HepG2 (cell line): ENCODE measurements around the gene AAR2. TPM values are rescaled to one million over a fixed set of nuclear protein-coding genes. Genes with fewer than 3 reads are reported as not detected.

ENCODE experiments used
- CBX1 ChIP-seq: IDR thresholded peaks from one replicate; pipeline ENCODE4 v1.6.1; 2016; ENCODE audit warnings: antibody characterized with exemption, low read depth
- DMAP1 ChIP-seq: IDR thresholded peaks from 2 replicates; pipeline ENCODE4 v1.6.1; 2016
- ERF ChIP-seq: IDR thresholded peaks from 2 replicates; pipeline ENCODE4 v1.6.1; 2018; ENCODE audit warnings: missing biosample characterization, missing genetic modification reagents
- FOXA3 ChIP-seq: IDR thresholded peaks from 2 replicates; pipeline ENCODE4 v1.6.1; 2016; ENCODE audit warnings: missing genetic modification reagents, missing compliant biosample characterization
- KLF16 ChIP-seq, 2 experiments: sonication (generic) in 1 of 2; formaldehyde crosslinking in 1 of 2; IDR thresholded peaks; 2 replicates each; pipeline versions ENCODE4 v1.6.1 to v1.8.0; 2016 to 2023; ENCODE audit warnings: missing genetic modification reagents in 2 of 2, missing compliant biosample characterization in 1 of 2
- MED1 ChIP-seq: sonication (generic); formaldehyde crosslinking; IDR thresholded peaks from 2 replicates; pipeline ENCODE4 v1.4.0; 2020; ENCODE audit warnings: missing genetic modification reagents
- PHF21A ChIP-seq: sonication (generic); formaldehyde crosslinking; IDR thresholded peaks from 2 replicates; pipeline ENCODE4 v1.5.0; 2020; ENCODE audit warnings: mild to moderate bottlenecking, missing genetic modification reagents
- THYN1 ChIP-seq: sonication (generic); formaldehyde crosslinking; IDR thresholded peaks from 2 replicates; pipeline ENCODE4 v1.8.1; 2023; ENCODE audit warnings: low read depth, mild to moderate bottlenecking, moderate library complexity, missing genetic modification reagents, borderline replicate concordance
- U2AF2 ChIP-seq: fragments of 200-400 bp; formaldehyde crosslinking; IDR thresholded peaks from 2 replicates; pipeline ENCODE4 v1.6.1; 2017; ENCODE audit warnings: low read depth, mild to moderate bottlenecking, low read length
- ZNF570 ChIP-seq: sonication (generic); formaldehyde crosslinking; IDR thresholded peaks from 2 replicates; pipeline ENCODE4 v1.4.0; 2020; ENCODE audit warnings: mild to moderate bottlenecking, missing genetic modification reagents, borderline replicate concordance
- ZNF615 ChIP-seq: sonication (generic); formaldehyde crosslinking; IDR thresholded peaks from 2 replicates; pipeline ENCODE4 v1.5.0; 2020; ENCODE audit warnings: mild to moderate bottlenecking, missing genetic modification reagents, borderline replicate concordance
- ZNF724P ChIP-seq: sonication (generic); formaldehyde crosslinking; IDR thresholded peaks from 2 replicates; pipeline ENCODE4 v1.8.0; 2022; ENCODE audit warnings: missing genetic modification reagents, borderline replicate concordance
- ZNF746 ChIP-seq: sonication (generic); formaldehyde crosslinking; IDR thresholded peaks from 2 replicates; pipeline ENCODE4 v1.8.0; 2022; ENCODE audit warnings: mild to moderate bottlenecking, missing genetic modification reagents
- polyA plus RNA-seq, 8 experiments: library from polyadenylated mRNA; depleted of rRNA in 3 of 8; stranded (reverse) in 7 of 8; unstranded in 1 of 8; fragments of >200 nt; fragmentation: Illumina TruSeq in 4 of 8; extraction: Trizol in 4 of 8; gene quantifications; 2 replicates each; pipeline versions ENCODE4 v1.2.1 to v1.2.3, GENCODE V29; 2011 to 2016; ENCODE audit warnings: low read depth in 4 of 8, missing spikeins in 1 of 8, mixed read lengths in 1 of 8; ENCODE audit not compliant: insufficient read depth in 1 of 8
- total RNA-seq, 5 experiments: library from RNA; depleted of rRNA; stranded (reverse); fragments of >200 nt; fragmentation: Illumina TruSeq; extraction: Trizol; gene quantifications; 2 replicates each; pipeline ENCODE4 v1.2.3, GENCODE V29; 2016; ENCODE audit warnings: low read depth in 1 of 5
- TF ChIP-seq, protein P1 (sequence below): sonication (generic); formaldehyde crosslinking; IDR thresholded peaks from 2 replicates; pipeline ENCODE4 v1.4.0; 2020; ENCODE audit warnings: missing genetic modification reagents, mild to moderate bottlenecking, borderline replicate concordance
- TF ChIP-seq, protein P2 (sequence below): sonication (generic); formaldehyde crosslinking; IDR thresholded peaks from 2 replicates; pipeline ENCODE4 v1.8.0; 2022; ENCODE audit warnings: missing genetic modification reagents, low read depth, mild to moderate bottlenecking, borderline replicate concordance
- TF ChIP-seq, protein P3 (sequence below): sonication (generic); formaldehyde crosslinking; IDR thresholded peaks from 2 replicates; pipeline ENCODE4 v1.4.0; 2020; ENCODE audit warnings: missing genetic modification reagents
- TF ChIP-seq, protein P4 (sequence below): sonication (generic); formaldehyde crosslinking; IDR thresholded peaks from 2 replicates; pipeline ENCODE4 v1.4.0; 2020; ENCODE audit warnings: mild to moderate bottlenecking, low read depth, missing genetic modification reagents
- TF ChIP-seq, protein P5 (sequence below): sonication (generic); formaldehyde crosslinking; IDR thresholded peaks from 2 replicates; pipeline ENCODE4 v1.8.0; 2022; ENCODE audit warnings: missing genetic modification reagents, mild to moderate bottlenecking, moderate library complexity, borderline replicate concordance

The AAR2 gene
- total and polyA plus RNA-seq, 2 of the 13 experiments (the other 11 are each of a cell fraction or from before 2014, with no cell fraction given): 45.2 to 46.2 TPM

DNA sequence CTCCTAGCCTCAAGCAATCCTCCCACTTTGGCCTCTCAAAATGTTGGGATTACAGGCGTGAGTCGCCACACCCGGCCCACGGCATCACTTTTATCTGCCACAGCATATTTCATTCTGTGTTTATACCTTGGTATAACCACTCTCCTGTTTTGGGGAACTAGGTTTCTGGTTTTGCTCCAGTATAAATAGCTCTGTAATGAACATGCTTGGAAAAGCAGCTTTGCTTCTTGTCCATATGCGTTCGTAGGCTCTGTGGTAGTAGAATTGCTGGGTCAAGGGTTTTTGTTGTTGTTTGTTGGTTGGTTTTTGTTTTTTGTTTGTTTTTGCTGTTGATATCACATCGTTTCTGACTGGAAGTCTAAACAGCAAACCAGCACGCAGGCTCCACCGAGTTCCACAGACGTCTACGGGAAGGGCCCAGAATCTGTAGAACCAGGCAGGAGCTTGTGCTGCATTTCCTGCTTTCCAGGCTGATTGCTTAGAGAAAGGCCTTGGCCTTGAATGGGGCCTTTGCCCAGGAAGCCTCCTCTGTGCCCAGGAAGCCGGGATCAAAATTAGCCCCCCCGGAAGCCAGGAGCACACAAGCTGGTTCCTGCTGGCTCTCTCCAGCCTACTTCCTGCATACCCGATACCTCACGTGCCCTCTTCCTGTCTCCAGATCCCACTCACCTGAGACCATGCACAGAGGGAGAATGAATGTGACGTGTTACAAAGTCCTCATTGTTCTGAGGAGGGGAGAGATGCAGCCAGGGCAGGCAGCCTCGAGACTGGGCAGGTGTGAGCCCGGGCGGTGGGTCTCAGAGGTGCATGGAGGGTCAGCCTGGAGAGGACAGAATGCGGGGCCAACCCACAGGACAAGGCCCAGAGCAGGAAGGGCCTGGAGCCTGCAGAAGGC is 34.7 kb downstream of the AAR2 start (continued):
- TF ChIP-seq, protein P1, sequence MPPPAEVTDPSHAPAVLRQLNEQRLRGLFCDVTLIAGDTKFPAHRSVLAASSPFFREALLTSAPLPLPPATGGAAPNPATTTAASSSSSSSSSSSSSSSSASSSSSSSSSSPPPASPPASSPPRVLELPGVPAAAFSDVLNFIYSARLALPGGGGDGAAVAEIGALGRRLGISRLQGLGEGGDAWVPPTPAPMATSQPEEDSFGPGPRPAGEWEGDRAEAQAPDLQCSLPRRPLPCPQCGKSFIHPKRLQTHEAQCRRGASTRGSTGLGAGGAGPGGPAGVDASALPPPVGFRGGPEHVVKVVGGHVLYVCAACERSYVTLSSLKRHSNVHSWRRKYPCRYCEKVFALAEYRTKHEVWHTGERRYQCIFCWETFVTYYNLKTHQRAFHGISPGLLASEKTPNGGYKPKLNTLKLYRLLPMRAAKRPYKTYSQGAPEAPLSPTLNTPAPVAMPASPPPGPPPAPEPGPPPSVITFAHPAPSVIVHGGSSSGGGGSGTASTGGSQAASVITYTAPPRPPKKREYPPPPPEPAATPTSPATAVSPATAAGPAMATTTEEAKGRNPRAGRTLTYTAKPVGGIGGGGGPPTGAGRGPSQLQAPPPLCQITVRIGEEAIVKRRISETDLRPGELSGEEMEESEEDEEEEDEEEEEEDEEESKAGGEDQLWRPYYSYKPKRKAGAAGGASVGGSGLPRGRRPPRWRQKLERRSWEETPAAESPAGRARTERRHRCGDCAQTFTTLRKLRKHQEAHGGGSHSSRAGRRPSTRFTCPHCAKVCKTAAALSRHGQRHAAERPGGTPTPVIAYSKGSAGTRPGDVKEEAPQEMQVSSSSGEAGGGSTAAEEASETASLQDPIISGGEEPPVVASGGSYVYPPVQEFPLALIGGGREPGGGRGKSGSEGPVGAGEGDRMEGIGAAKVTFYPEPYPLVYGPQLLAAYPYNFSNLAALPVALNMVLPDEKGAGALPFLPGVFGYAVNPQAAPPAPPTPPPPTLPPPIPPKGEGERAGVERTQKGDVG (CRISPR knock-in tag): 0 out of 2 replicates have a peak, but pooled peaks have one; percentile 58
- TF ChIP-seq, protein P2, sequence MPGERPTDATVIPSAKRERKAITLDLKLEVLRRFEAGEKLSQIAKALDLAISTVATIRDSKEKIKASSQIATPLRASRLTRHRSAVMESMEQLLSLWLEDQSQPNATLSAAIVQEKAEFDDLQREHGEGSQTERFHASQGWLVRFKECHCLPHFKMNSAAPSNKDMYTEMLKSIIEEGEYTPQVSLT (CRISPR knock-in tag): no peak
- TF ChIP-seq PHF21A (peak; percentile 51; the same call in 1 of the 2 replicates), FOXA3 (peak; percentile 29; the same call in 1 of the 2 replicates), CBX1 (peak; percentile 59), ZNF724P (CRISPR knock-in tag) (no peak), THYN1 (0 out of 2 replicates have a peak, but pooled peaks have one; percentile 25), ZNF746 (CRISPR knock-in tag) (peak; percentile 41; the same call in 1 of the 2 replicates), ZNF615 (CRISPR knock-in tag) (no peak), MED1 (0 out of 2 replicates have a peak, but pooled peaks have one; percentile 14), ZNF570 (CRISPR knock-in tag) (no peak), U2AF2 (peak; percentile 19; the same call in 1 of the 2 replicates), KLF16 (CRISPR knock-in tag; IDR thresholded peaks at IDR 0.05) (no peak; a peak in 2 of 4 replicates), ERF (CRISPR knock-in tag) (peak; percentile 58), DMAP1 (CRISPR knock-in tag) (peak; percentile 72)
- TF ChIP-seq, protein P3, sequence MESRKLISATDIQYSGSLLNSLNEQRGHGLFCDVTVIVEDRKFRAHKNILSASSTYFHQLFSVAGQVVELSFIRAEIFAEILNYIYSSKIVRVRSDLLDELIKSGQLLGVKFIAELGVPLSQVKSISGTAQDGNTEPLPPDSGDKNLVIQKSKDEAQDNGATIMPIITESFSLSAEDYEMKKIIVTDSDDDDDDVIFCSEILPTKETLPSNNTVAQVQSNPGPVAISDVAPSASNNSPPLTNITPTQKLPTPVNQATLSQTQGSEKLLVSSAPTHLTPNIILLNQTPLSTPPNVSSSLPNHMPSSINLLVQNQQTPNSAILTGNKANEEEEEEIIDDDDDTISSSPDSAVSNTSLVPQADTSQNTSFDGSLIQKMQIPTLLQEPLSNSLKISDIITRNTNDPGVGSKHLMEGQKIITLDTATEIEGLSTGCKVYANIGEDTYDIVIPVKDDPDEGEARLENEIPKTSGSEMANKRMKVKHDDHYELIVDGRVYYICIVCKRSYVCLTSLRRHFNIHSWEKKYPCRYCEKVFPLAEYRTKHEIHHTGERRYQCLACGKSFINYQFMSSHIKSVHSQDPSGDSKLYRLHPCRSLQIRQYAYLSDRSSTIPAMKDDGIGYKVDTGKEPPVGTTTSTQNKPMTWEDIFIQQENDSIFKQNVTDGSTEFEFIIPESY (CRISPR knock-in tag): no peak
- TF ChIP-seq, protein P4, sequence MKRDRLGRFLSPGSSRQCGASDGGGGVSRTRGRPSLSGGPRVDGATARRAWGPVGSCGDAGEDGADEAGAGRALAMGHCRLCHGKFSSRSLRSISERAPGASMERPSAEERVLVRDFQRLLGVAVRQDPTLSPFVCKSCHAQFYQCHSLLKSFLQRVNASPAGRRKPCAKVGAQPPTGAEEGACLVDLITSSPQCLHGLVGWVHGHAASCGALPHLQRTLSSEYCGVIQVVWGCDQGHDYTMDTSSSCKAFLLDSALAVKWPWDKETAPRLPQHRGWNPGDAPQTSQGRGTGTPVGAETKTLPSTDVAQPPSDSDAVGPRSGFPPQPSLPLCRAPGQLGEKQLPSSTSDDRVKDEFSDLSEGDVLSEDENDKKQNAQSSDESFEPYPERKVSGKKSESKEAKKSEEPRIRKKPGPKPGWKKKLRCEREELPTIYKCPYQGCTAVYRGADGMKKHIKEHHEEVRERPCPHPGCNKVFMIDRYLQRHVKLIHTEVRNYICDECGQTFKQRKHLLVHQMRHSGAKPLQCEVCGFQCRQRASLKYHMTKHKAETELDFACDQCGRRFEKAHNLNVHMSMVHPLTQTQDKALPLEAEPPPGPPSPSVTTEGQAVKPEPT (CRISPR knock-in tag): 0 out of 2 replicates have a peak, but pooled peaks have one; percentile 22
- TF ChIP-seq, protein P5, sequence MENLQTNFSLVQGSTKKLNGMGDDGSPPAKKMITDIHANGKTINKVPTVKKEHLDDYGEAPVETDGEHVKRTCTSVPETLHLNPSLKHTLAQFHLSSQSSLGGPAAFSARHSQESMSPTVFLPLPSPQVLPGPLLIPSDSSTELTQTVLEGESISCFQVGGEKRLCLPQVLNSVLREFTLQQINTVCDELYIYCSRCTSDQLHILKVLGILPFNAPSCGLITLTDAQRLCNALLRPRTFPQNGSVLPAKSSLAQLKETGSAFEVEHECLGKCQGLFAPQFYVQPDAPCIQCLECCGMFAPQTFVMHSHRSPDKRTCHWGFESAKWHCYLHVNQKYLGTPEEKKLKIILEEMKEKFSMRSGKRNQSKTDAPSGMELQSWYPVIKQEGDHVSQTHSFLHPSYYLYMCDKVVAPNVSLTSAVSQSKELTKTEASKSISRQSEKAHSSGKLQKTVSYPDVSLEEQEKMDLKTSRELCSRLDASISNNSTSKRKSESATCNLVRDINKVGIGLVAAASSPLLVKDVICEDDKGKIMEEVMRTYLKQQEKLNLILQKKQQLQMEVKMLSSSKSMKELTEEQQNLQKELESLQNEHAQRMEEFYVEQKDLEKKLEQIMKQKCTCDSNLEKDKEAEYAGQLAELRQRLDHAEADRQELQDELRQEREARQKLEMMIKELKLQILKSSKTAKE (CRISPR knock-in tag): peak; percentile 50; the same call in 1 of the 2 replicates
